ENCODE results near the gene PBX1.

GRCh38 chr1:164695956-164696665, 137.1 kb downstream of the PBX1 start:
- no peak for TF ChIP-seq BRCA1 (IDR thresholded peaks at IDR 0.05; ENCODE audit: low read depth, low read length)
- no peak for TF ChIP-seq EGR1 (IDR thresholded peaks at IDR 0.05; ENCODE audit: borderline replicate concordance in 1 of 2, low read depth in 2 of 2, low read length in 2 of 2)
